Activated CD8-positive, alpha-beta T cell treated with anti-CD3 and anti-CD28 coated beads, Interleukin-2, amount 10 ng/mL, durations not matched to agents 7 days and 5 days (primary cell): Measurements from ENCODE around the gene MECR. TPM values are rescaled to one million over a fixed set of nuclear protein-coding genes. Genes with fewer than 3 reads are reported as not detected.

ENCODE experiments used
- ATAC-seq: fragments of 150-1000 bp; cut with Tn5 transposase; one replicate; pipeline ENCODE4 v1.10.0; 2021; ENCODE audit warnings: moderate library complexity
- CTCF ChIA-PET: fragments of 350-600 bp; sonication (Branson Sonifier 250); formaldehyde crosslinking; loops from one replicate; lab custom pipeline; 2021; ENCODE audit warnings: antibody characterized with exemption; lab: Charles Lee
- POLR2A ChIA-PET: fragments of 350-600 bp; sonication (Branson Sonifier 250); formaldehyde crosslinking; loops from one replicate; lab custom pipeline; 2021; ENCODE audit warnings: antibody characterized with exemption; lab: Charles Lee
- DNase-seq: peaks from one replicate; pipeline ENCODE4 v3.0.0-alpha.2; 2020
- H3K27ac Mint-ChIP-seq: one replicate; pipeline ENCODE4 v1.8.0; 2021; ENCODE audit warnings: mild to moderate bottlenecking, mixed read lengths
- H3K27me3 Mint-ChIP-seq: one replicate; pipeline ENCODE4 v1.8.0; 2021; ENCODE audit warnings: low read depth, mixed read lengths
- H3K36me3 Mint-ChIP-seq: one replicate; pipeline ENCODE4 v1.8.0; 2021; ENCODE audit warnings: low read depth, mixed read lengths
- H3K4me1 Mint-ChIP-seq: one replicate; pipeline ENCODE4 v1.8.0; 2021; ENCODE audit warnings: low read depth, mixed read lengths
- H3K4me3 Mint-ChIP-seq: one replicate; pipeline ENCODE4 v1.8.0; 2021; ENCODE audit warnings: mild to moderate bottlenecking, mixed read lengths
- H3K9me3 Mint-ChIP-seq: one replicate; pipeline ENCODE4 v1.8.0; 2022; ENCODE audit warnings: mixed read lengths; ENCODE audit not compliant: insufficient read depth
- total RNA-seq, 2 experiments: library from RNA; stranded (reverse); gene quantifications; one replicate each; pipeline ENCODE4 v1.2.3, GENCODE V29; 2021

The MECR gene
- total RNA-seq, 2 experiments from 2014 or later = 23.5 to 26.4 TPM

- no peaks in the 10 kb centered on the region for H3K27me3 Mint-ChIP-seq
- no peaks in the 10 kb centered on the region for H3K9me3 Mint-ChIP-seq
- H3K27ac Mint-ChIP-seq = peak overlapping the region; percentile 97
- CTCF ChIA-PET = interaction anchor here (0.8 to 4.8 kb wide), 21 partner anchors 10 to 537 kb away, joined by 3 to 110 read pairs (median 6); partner anchors contain the start of genes EPB41, TAF12 and YTHDF2
- DNase-seq = peak; percentile 49
- H3K4me1 Mint-ChIP-seq = peaks cover 51% of the 10 kb centered on the region
- H3K4me3 Mint-ChIP-seq = peak overlapping the region; percentile 96
- POLR2A ChIA-PET = interaction anchor here (0.6 to 4.3 kb wide), 21 partner anchors 10 to 671 kb away, joined by 3 to 46 read pairs (median 6); partner anchors contain the start of genes EPB41, MECR, RNU11 and TAF12
- ATAC-seq = peak; percentile 14
- peaks cover 39% of the 10 kb centered on the region for H3K36me3 Mint-ChIP-seq
Observed at GRCh38 chr1:29180497-29181412, 50.0 kb downstream of the MECR start.

GRCh38 chr1:29179641-29180184 lies 51.0 kb downstream of the MECR start:
- peak overlapping the region; percentile 96 for H3K4me3 Mint-ChIP-seq
- no peaks in the 10 kb centered on the region for H3K9me3 Mint-ChIP-seq
- H3K4me1 Mint-ChIP-seq = peaks cover 51% of the 10 kb centered on the region
- no peak for DNase-seq
- no peak for ATAC-seq
- POLR2A ChIA-PET = interaction anchor here (1.5 to 4.3 kb wide), 5 partner anchors 9 to 22 kb away, joined by 4 to 46 read pairs (median 16); no protein-coding TSS in a partner anchor
- CTCF ChIA-PET = interaction anchor here (0.8 to 4.8 kb wide), 10 partner anchors 9 to 536 kb away, joined by 3 to 110 read pairs (median 7); partner anchors contain the start of gene TAF12
- H3K27ac Mint-ChIP-seq = peak overlapping the region; percentile 97
- peaks cover 39% of the 10 kb centered on the region for H3K36me3 Mint-ChIP-seq
- H3K27me3 Mint-ChIP-seq = no peaks in the 10 kb centered on the region

- ChIA-PET POLR2A (no interaction called here), CTCF (interaction anchor here (1.0 kb wide), 1 partner anchor 25 kb away, joined by 5 read pairs; no protein-coding TSS in a partner anchor)
- Mint-ChIP-seq H3K9me3 (no peaks in the 10 kb centered on the region), H3K27ac (peak overlapping the region; percentile 63), H3K36me3 (peaks cover 50% of the 10 kb centered on the region), H3K4me3 (no peak overlapping the region), H3K4me1 (peaks cover 49% of the 10 kb centered on the region), H3K27me3 (no peaks in the 10 kb centered on the region)
- DNase-seq (no peak), ATAC-seq (no peak)
Observed at GRCh38 chr1:29177022-29177705, 53.6 kb downstream of the MECR start.

- Mint-ChIP-seq H3K27me3 (no peaks in the 10 kb centered on the region), H3K36me3 (peaks cover 53% of the 10 kb centered on the region), H3K4me1 (peaks cover 50% of the 10 kb centered on the region), H3K9me3 (no peaks in the 10 kb centered on the region), H3K27ac (no peak overlapping the region), H3K4me3 (no peak overlapping the region)
- no peak for DNase-seq
- no peak for ATAC-seq
- POLR2A ChIA-PET = no interaction called here
- CTCF ChIA-PET = interaction anchor here (1.0 kb wide), 1 partner anchor 26 kb away, joined by 5 read pairs; no protein-coding TSS in a partner anchor
Observed at GRCh38 chr1:29176576-29176975, 54.2 kb downstream of the MECR start.

DNA sequence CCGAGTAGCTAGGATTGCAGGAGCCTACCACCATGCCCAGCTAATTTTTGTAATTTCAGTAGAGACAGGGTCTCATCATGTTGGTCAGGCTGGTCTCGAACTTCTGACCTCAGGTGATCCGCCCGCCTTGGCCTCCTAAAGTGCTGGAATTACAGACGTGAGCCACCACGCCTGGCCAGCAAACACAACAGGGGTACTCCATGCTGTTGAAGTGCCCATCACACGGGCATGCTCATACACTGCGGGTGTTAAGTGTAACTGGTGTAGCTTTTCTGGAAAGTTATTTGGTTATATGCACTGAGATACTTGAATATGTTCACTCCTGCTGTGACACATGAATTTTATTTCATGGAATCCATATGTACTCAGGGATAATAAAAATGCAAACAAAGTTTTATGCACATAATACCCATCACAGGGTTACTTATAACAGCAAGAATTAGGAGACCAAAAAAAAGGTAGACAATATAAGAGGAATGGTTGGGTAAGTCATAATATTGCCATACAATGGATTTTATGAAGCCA lies 58.3 kb downstream of the MECR start:
- H3K36me3 Mint-ChIP-seq = peaks cover 56% of the 10 kb centered on the region
- ATAC-seq = no peak
- POLR2A ChIA-PET = no interaction called here

GRCh38 chr1:29171521-29171920 lies 59.2 kb downstream of the MECR start:
- ATAC-seq = peak; percentile 66
- POLR2A ChIA-PET = interaction anchor here (0.8 to 2.6 kb wide), 2 partner anchors 10 to 287 kb away, joined by 4 to 46 read pairs; partner anchors contain the start of gene SRSF4
- peaks cover 58% of the 10 kb centered on the region for H3K36me3 Mint-ChIP-seq
- peak overlapping the region; percentile 71 for H3K27ac Mint-ChIP-seq
- no peaks in the 10 kb centered on the region for H3K27me3 Mint-ChIP-seq
- DNase-seq = peak; percentile 30
- H3K9me3 Mint-ChIP-seq = no peaks in the 10 kb centered on the region
- H3K4me1 Mint-ChIP-seq = peaks cover 62% of the 10 kb centered on the region
- CTCF ChIA-PET = interaction anchor here (0.9 to 3.9 kb wide), 7 partner anchors 9 to 387 kb away, joined by 3 to 41 read pairs (median 6); partner anchors contain the start of gene SRSF4
- peak overlapping the region; percentile 52 for H3K4me3 Mint-ChIP-seq

More for the DNA sequence above, 58.3 kb downstream of the MECR start:
- CTCF ChIA-PET = interaction anchor here (1.3 to 3.9 kb wide), 2 partner anchors 8 to 24 kb away, joined by 3 to 41 read pairs; partner anchors contain the start of gene SRSF4
- no peaks in the 10 kb centered on the region for H3K27me3 Mint-ChIP-seq
- no peaks in the 10 kb centered on the region for H3K9me3 Mint-ChIP-seq
- no peak for DNase-seq
- H3K4me1 Mint-ChIP-seq = peaks cover 60% of the 10 kb centered on the region
- H3K27ac Mint-ChIP-seq = peak overlapping the region; percentile 34
- H3K4me3 Mint-ChIP-seq = no peak overlapping the region

DNA sequence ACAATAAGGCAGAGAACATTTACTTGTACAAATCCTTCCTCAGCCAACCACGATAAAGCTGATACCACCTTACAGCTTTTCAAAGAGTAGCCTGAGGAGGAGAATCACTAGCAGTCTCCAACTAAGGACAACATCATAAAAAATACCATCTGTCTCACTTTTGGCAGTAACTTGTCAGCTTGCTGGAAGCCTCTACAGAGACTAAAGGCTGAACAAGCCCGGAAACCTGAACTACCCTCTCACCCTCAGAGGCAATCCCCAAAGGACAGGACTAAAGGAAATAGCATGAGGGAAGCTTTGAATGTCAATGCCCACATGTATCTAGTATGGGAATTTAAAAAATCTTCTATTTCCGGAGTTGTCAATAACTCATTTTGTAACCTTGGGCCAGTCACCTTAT lies 59.6 kb downstream of the MECR start:
- H3K27me3 Mint-ChIP-seq = no peaks in the 10 kb centered on the region
- H3K9me3 Mint-ChIP-seq = no peaks in the 10 kb centered on the region
- POLR2A ChIA-PET = interaction anchor here (0.8 to 2.6 kb wide), 2 partner anchors 10 to 286 kb away, joined by 4 to 46 read pairs; partner anchors contain the start of gene SRSF4
- H3K27ac Mint-ChIP-seq = peak overlapping the region; percentile 71
- peaks cover 64% of the 10 kb centered on the region for H3K4me1 Mint-ChIP-seq
- H3K4me3 Mint-ChIP-seq = peak overlapping the region; percentile 52
- ATAC-seq (no peak), DNase-seq (no peak)
- CTCF ChIA-PET = interaction anchor here (0.9 to 3.9 kb wide), 7 partner anchors 10 to 386 kb away, joined by 3 to 41 read pairs (median 6); partner anchors contain the start of gene SRSF4
- H3K36me3 Mint-ChIP-seq = peaks cover 61% of the 10 kb centered on the region

GRCh38 chr1:29169976-29170375 lies 60.8 kb downstream of the MECR start:
- ChIA-PET CTCF (interaction anchor here (0.6 to 3.9 kb wide), 8 partner anchors 9 to 502 kb away, joined by 3 to 41 read pairs (median 6); partner anchors contain the start of gene SRSF4), POLR2A (interaction anchor here (0.6 to 2.6 kb wide), 3 partner anchors 11 to 588 kb away, joined by 3 to 46 read pairs (median 3); partner anchors contain the start of gene SRSF4)
- ATAC-seq (no peak), DNase-seq (no peak)
- H3K4me3 Mint-ChIP-seq = no peak overlapping the region
- no peaks in the 10 kb centered on the region for H3K27me3 Mint-ChIP-seq
- H3K4me1 Mint-ChIP-seq = peaks cover 75% of the 10 kb centered on the region
- peaks cover 72% of the 10 kb centered on the region for H3K36me3 Mint-ChIP-seq
- H3K9me3 Mint-ChIP-seq = no peaks in the 10 kb centered on the region
- peak overlapping the region; percentile 60 for H3K27ac Mint-ChIP-seq

DNA sequence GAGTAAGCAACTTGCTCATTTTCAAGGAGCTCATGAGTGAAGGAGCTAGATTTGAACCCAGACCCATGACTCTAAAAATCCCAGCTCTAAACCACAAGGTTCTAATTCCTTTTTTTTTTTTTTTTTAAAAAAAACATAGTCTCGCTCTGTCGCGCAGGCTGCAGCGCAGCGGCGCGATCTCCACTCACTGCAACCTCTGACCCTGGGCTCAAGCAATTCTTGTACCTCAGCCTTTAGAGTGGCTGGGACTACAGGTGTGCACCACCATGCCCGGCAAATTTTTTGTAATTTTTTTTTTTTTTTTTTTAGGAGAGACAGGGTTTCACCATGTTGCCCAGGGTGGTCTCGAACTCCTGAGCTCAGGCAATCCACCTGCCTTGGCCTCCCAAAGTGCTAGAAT lies 62.8 kb downstream of the MECR start:
- ATAC-seq (no peak), DNase-seq (no peak)
- POLR2A ChIA-PET = interaction anchor here (2.1 to 2.2 kb wide), 2 partner anchors 12 to 14 kb away, joined by 9 to 13 read pairs; partner anchors contain the start of gene SRSF4
- Mint-ChIP-seq H3K4me1 (peaks cover 85% of the 10 kb centered on the region), H3K27me3 (no peaks in the 10 kb centered on the region), H3K36me3 (peaks cover 83% of the 10 kb centered on the region), H3K9me3 (no peaks in the 10 kb centered on the region), H3K27ac (no peak overlapping the region), H3K4me3 (no peak overlapping the region)
- CTCF ChIA-PET = interaction anchor here (1.4 to 3.4 kb wide), 2 partner anchors 35 to 46 kb away, joined by 3 to 27 read pairs; no protein-coding TSS in a partner anchor

DNA sequence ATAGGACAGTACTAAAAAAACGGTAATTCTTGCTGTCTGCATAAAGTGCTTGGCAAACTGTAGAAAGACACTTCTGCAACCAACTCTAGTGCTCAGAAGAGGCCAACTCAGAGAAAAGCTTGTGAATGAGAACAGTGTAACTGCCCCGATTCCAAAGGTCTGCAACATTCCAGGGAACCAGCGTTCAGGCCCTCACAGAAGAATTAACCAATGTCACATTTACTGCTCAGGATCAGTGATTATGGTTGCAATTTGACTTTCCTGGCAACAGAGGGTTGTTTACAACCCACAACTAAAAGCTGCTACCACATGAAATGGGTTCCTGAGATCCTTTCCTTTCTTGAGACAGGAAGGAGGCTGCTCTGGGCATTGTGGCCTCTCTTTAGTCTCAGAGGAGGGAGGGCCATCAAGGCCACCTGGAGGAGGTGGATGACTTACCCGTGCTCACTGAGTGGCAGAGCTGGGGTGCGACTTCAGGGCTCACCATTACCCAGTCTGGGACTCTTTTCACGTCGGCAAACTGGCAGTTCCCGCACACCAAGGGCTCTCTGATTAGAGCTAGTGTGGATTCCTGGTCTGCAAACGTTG lies 64.3 kb downstream of the MECR start:
- CTCF ChIA-PET = interaction anchor here (1.3 to 3.4 kb wide), 6 partner anchors 11 to 289 kb away, joined by 3 to 27 read pairs (median 5); partner anchors contain the start of gene SRSF4
- no peaks in the 10 kb centered on the region for H3K27me3 Mint-ChIP-seq
- peak; percentile 73 for ATAC-seq
- H3K36me3 Mint-ChIP-seq = peaks cover 75% of the 10 kb centered on the region
- peak; percentile 36 for DNase-seq
- H3K4me3 Mint-ChIP-seq = no peak overlapping the region
- peaks cover 79% of the 10 kb centered on the region for H3K4me1 Mint-ChIP-seq
- POLR2A ChIA-PET = interaction anchor here (0.9 to 2.2 kb wide), 4 partner anchors 9 to 523 kb away, joined by 3 to 13 read pairs (median 6); partner anchors contain the start of genes SRSF4 and TAF12
- H3K27ac Mint-ChIP-seq = peak overlapping the region; percentile 46
- no peaks in the 10 kb centered on the region for H3K9me3 Mint-ChIP-seq
